Pancreas (tissue), 10 donors: Measurements from ENCODE around the gene REPIN1. TPM values are rescaled to one million over a fixed set of nuclear protein-coding genes. Genes with fewer than 3 reads are reported as not detected.

Source experiments
- ATAC-seq, 4 donors: fragments of 200-7000 bp; cut with Tn5 transposase; one replicate each; pipeline versions ENCODE4 v1.8.0 to v1.9.1; 2020; ENCODE audit warnings: mild to moderate bottlenecking in 4 of 4, moderate library complexity in 4 of 4
- DNase-seq, 6 donors: peaks; one replicate each; pipeline ENCODE4 v3.0.0-alpha.2; 2020
- FAIRE-seq: peaks from 2 replicates; lab custom pipeline; 2012; peaks lifted over from hg19 to GRCh38; lab: Jason Lieb, UNC
- H3K27ac ChIP-seq, 4 donors: fragments of 200-600 bp; sonication (generic); 1 replicate in 3 of 4; 2 replicates in 1 of 4; pipeline versions ENCODE4 v1.5.0 to v1.8.0; 2020
- H3K27me3 ChIP-seq, 4 donors: fragments of 200-600 bp; one replicate each; pipeline ENCODE4 v1.8.0; 2021
- H3K36me3 ChIP-seq, 3 donors: fragments of 200-600 bp; sonication (generic) in 1 of 3; one replicate each; pipeline versions ENCODE4 v1.5.0 to v1.8.0; 2020 to 2021
- H3K4me1 ChIP-seq, 3 donors: fragments of 200-600 bp; one replicate each; pipeline ENCODE4 v1.8.0; 2021
- H3K4me3 ChIP-seq, 4 donors: fragments of 200-600 bp; sonication (generic) in 2 of 4; one replicate each; pipeline versions ENCODE4 v1.5.0 to v1.8.0; 2020 to 2021
- H3K9me3 ChIP-seq, 4 donors: fragments of 200-600 bp; one replicate each; pipeline ENCODE4 v1.8.0; 2021
- CTCF ChIP-seq, 4 donors: fragments of 200-600 bp; sonication (generic) in 3 of 4; IDR thresholded peaks; one replicate each; pipeline versions ENCODE4 v1.5.0 to v1.8.0; 2021; ENCODE audit warnings: antibody characterized with exemption in 4 of 4
- WGBS, 2 donors: extraction: QIAGEN DNeasy Blood & Tissue Kit; methylation state at CpG; one replicate each; pipeline ENCODE4 v1.1.7; 2013; 5-methylcytosine and 5-hydroxymethylcytosine counted together
- intact Hi-C, 3 donors: fragments of 100-400 bp; cut with DNase I; formaldehyde crosslinking; loops; one replicate each; pipeline versions ENCODE4 v1.11.1 to v1.14.2; 2022
- polyA plus RNA-seq, 2 donors: library from polyadenylated mRNA; stranded (reverse); fragments of 200-250 nt; gene quantifications; one replicate each; pipeline ENCODE4 v1.2.3, GENCODE V29; 2013
- total RNA-seq, 6 donors: library from RNA; stranded (reverse); fragmentation: NEBNext Ultra II Directional in 4 of 6; extraction: Animal tissue kit (Norgen Biotek cat#: 25700) in 4 of 6; gene quantifications; one replicate each; pipeline versions ENCODE4 v1.2.1 to v1.2.4, GENCODE V29; 2021 to 2023
- donor health status: healthy with polysubstance abuse.
- donor health status: DM: no; HTN: no; CAD: no; lungs with moderate emphysema.
- donor health status: DM: no; HTN: no; CAD: no.
- donor health status: control.
- donor health status: control.
- donor health status: Bipolar disorder and iron deficiency.
- donor health status: DM: yes; HTN: yes; CAD: no.
- donor health status: DM: no; HTN: no; CAD: no.
- donor health status: DM: no; HTN: no; CAD: no.
- donor health status: DM: yes; HTN: yes; CAD: no.

Gene REPIN1
- total and polyA plus RNA-seq, 8 donors: 48.1 to 78.8 (median 63.2) TPM

DNA sequence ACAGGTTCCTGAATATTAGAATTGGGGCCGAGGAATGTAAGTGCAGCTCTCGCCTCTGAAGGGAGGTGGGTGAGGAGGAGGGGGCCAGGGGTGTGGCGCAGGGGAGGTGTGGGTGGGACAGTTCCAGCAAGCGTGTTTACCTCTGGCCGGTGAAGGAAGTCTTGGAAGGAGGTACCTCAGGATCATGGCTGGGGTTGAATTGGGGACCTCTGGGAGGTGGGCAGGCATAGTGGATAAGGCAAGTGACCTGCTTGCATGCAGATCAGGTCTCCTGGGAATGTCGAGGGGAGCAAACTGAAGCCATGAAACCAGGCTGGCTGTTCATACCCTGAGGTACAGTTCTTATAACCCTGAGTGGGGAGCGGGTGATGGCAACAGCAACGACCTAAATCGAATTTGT, 12.5 kb downstream of the REPIN1 start:
- FAIRE-seq (no peak), DNase-seq (peak in 1 of 6 donors; percentile 20), ATAC-seq (no peak)
- H3K27ac ChIP-seq: no peak overlapping the region
- H3K4me1 ChIP-seq: peaks cover 11 to 30% (median 25%) of the 10 kb centered on the region in 3 donors
- H3K27me3 ChIP-seq: no peaks in the 10 kb centered on the region
- H3K4me3 ChIP-seq: no peak overlapping the region
- no peaks in the 10 kb centered on the region for H3K9me3 ChIP-seq
- no peaks in the 10 kb centered on the region for H3K36me3 ChIP-seq
- intact Hi-C loops: no loop called here
- TF ChIP-seq CTCF (IDR thresholded peaks at IDR 0.05): no peak
- 71 to 72% methylated on average over 9 of the region's 9 CpGs for WGBS, 2 donors

DNA sequence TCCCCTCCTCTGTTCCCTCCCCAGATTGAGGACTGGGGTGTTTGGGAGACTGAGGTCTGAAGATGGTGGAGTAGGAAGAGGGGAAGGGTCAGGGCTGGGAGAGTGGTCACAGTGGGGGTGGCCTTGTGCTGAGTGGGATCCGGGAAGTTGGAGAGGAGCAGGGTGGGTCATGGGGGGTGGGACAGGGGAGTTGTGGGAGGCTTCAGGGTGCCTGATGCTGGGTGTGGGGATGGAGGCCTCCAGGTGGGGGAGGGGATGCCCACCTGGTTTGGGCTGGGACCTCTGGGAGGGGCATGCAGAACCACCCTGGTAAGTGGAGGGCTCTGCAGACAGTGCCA, 13.1 kb downstream of the REPIN1 start:
- ATAC-seq (no peak), DNase-seq (peak in 1 of 6 donors; percentile 20), FAIRE-seq (no peak)
- WGBS, 2 donors: 83 to 90% methylated on average over 1 of the region's 1 CpG
- Histone ChIP-seq H3K9me3 (no peaks in the 10 kb centered on the region), H3K4me1 (peaks cover 11 to 23% (median 19%) of the 10 kb centered on the region in 3 donors), H3K36me3 (no peaks in the 10 kb centered on the region), H3K4me3 (no peak overlapping the region), H3K27ac (no peak overlapping the region), H3K27me3 (no peaks in the 10 kb centered on the region)
- intact Hi-C loops: no loop called here
- no peak for TF ChIP-seq CTCF (IDR thresholded peaks at IDR 0.05)

GRCh38 chr7:150382123-150382843, 13.7 kb downstream of the REPIN1 start:
- no peak for FAIRE-seq
- intact Hi-C loops: no loop called here
- no peaks in the 10 kb centered on the region for H3K27me3 ChIP-seq
- DNase-seq: peak in 1 of 6 donors; percentile 14
- H3K36me3 ChIP-seq: no peaks in the 10 kb centered on the region
- peak overlapping the region in 1 of 4 donors; percentile 3 for H3K27ac ChIP-seq
- no peaks in the 10 kb centered on the region for H3K9me3 ChIP-seq
- peaks cover 11 to 19% (median 14%) of the 10 kb centered on the region in 3 donors for H3K4me1 ChIP-seq
- H3K4me3 ChIP-seq: no peak overlapping the region
- TF ChIP-seq CTCF (IDR thresholded peaks at IDR 0.05): no peak
- no peak for ATAC-seq
- 87 to 88% methylated on average over 19 to 20 of the region's 20 CpGs for WGBS, 2 donors

DNA sequence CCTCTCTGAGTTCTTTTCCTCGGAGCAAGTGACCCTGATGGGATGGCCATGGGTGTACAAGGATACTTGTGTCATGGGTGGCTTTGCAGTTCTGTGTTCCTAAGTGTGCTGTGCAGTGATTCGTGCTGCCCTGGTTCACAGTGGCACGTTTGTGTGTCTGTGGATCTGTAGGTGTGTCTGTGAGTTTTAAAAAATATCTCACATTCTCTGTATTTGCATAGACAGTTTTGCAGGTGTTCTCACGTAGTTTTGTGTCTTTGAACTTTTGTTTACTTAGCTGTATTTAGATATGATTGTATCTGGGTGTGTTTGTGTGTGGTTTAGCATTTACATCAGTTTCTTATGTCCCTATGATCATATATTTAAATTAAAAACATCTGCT, 14.2 kb downstream of the REPIN1 start:
- FAIRE-seq (no peak), DNase-seq (no peak), ATAC-seq (no peak)
- Histone ChIP-seq H3K36me3 (no peaks in the 10 kb centered on the region), H3K4me1 (peaks cover 6 to 14% (median 8%) of the 10 kb centered on the region in 3 donors), H3K27ac (peak overlapping the region in 1 of 4 donors; percentile 3), H3K9me3 (no peaks in the 10 kb centered on the region), H3K27me3 (no peaks in the 10 kb centered on the region), H3K4me3 (no peak overlapping the region)
- TF ChIP-seq CTCF (IDR thresholded peaks at IDR 0.05): no peak
- WGBS, 2 donors: 24 to 30% methylated on average over 4 of the region's 4 CpGs
- intact Hi-C loops: no loop called here

DNA sequence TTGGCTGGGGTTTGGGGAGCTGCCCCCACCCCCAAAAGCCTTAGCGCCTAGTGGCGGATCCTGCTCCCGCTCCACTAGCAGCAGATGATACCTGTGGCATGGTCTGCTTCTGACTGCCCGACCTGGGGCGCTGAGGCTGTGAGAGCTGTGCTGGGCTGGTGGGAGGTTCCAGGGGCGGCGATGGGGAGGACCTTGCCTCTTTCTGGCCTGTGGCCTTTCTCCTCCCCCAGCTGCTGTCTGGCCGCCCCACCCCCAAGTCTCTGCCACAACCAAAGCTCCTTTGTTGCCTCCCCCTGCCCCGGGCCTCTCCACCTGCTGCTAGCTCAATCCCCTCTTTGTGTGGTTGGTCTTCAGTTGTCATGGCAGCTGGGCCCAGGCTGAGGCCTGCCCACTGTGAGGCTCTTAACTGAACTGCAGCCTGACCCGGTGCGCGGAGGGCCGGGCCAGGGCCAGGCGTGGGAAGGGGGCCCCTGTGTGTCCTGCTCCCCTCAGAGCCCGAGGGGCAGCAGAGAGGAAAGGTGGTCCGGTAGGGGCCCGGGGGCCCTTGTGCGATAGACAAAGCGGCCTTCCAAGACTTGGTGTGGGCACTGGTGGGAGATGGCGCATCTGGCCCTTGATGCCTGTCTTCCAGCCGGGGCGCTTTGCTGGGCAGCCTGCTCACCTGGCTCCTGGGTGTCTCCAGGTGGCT, 15.2 kb downstream of the REPIN1 start:
- Histone ChIP-seq H3K36me3 (no peaks in the 10 kb centered on the region), H3K27me3 (no peaks in the 10 kb centered on the region), H3K27ac (no peak overlapping the region), H3K9me3 (no peaks in the 10 kb centered on the region), H3K4me3 (no peak overlapping the region), H3K4me1 (peaks cover 0 to 12% (median 0%) of the 10 kb centered on the region in 3 donors)
- DNase-seq: peak in 3 of 6 donors; percentile 24 to 64 (median 43)
- FAIRE-seq: no peak
- no peak for TF ChIP-seq CTCF (IDR thresholded peaks at IDR 0.05)
- no peak for ATAC-seq
- WGBS, 2 donors: 75 to 79% methylated on average over 22 of the region's 22 CpGs
- intact Hi-C loops: no loop called here
